ENCODE data around the gene PPA2.
"Not testable (repeated sequence)": the region's sequence is repeated elsewhere in the genome, so short reads cannot be mapped to it uniquely, and the experiment has no call there.

The PPA2 gene

DNA sequence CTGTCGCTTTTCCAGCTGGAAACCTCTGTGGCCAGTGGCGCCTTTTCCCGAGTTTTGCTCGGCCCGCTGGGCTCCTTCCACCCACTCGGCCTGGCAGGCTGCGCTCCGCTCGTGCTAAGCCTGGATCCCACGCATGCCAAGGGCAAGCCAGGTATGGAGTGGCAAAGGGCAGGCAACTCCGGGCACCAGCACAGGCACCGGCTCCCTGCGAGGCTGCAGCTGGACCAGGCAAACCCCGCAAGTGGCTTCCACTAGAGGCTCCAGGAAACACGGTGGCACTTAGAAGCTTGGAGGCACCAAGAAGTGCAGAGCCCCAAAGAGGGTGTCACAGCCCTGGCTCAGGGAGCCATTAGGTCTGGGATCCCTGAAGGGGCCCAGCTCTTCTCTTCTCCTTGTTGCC lies 59.5 kb downstream of the PPA2 start:
- no peak for DNase-seq (ENCODE audit: low read depth in 2 of 2)
- H3K4me3 ChIP-seq (replicated peaks in 1 of 2; ENCODE audit: low read depth in 2 of 2, low read length in 2 of 2), result no peak overlapping the region
- TF ChIP-seq, protein P1, sequence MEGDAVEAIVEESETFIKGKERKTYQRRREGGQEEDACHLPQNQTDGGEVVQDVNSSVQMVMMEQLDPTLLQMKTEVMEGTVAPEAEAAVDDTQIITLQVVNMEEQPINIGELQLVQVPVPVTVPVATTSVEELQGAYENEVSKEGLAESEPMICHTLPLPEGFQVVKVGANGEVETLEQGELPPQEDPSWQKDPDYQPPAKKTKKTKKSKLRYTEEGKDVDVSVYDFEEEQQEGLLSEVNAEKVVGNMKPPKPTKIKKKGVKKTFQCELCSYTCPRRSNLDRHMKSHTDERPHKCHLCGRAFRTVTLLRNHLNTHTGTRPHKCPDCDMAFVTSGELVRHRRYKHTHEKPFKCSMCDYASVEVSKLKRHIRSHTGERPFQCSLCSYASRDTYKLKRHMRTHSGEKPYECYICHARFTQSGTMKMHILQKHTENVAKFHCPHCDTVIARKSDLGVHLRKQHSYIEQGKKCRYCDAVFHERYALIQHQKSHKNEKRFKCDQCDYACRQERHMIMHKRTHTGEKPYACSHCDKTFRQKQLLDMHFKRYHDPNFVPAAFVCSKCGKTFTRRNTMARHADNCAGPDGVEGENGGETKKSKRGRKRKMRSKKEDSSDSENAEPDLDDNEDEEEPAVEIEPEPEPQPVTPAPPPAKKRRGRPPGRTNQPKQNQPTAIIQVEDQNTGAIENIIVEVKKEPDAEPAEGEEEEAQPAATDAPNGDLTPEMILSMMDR (IDR thresholded peaks at IDR 0.05; ENCODE audit: low read depth, low read length), result no peak

- H3K4me3 ChIP-seq (replicated peaks in 1 of 2; ENCODE audit: low read depth in 2 of 2, low read length in 2 of 2); DNase-seq (ENCODE audit: low read depth in 2 of 2): not testable (repeated sequence)
Observed at GRCh38 chr4:105409135-105409534, 64.7 kb downstream of the PPA2 start.

GRCh38 chr4:105400901-105401677 lies 72.8 kb downstream of the PPA2 start:
- TF ChIP-seq, protein P1 (IDR thresholded peaks at IDR 0.05; ENCODE audit: low read depth, low read length), result no peak
- H3K4me3 ChIP-seq (replicated peaks in 1 of 2; ENCODE audit: low read depth in 2 of 2, low read length in 2 of 2), result no peak overlapping the region
- DNase-seq (ENCODE audit: low read depth in 2 of 2), result no peak

GRCh38 chr4:105399532-105400161 lies 74.2 kb downstream of the PPA2 start:
- no peak overlapping the region for H3K4me3 ChIP-seq (replicated peaks in 1 of 2; ENCODE audit: low read depth in 2 of 2, low read length in 2 of 2)
- peak; percentile 72 to 91 for DNase-seq (ENCODE audit: low read depth in 2 of 2)
- TF ChIP-seq, protein P1 (IDR thresholded peaks at IDR 0.05; ENCODE audit: low read depth, low read length), result no peak

- DNase-seq (ENCODE audit: low read depth in 2 of 2), result no peak
- TF ChIP-seq, protein P1 (IDR thresholded peaks at IDR 0.05; ENCODE audit: low read depth, low read length), result no peak
- no peak overlapping the region for H3K4me3 ChIP-seq (replicated peaks in 1 of 2; ENCODE audit: low read depth in 2 of 2, low read length in 2 of 2)
Observed at GRCh38 chr4:105392858-105393257, 81.0 kb downstream of the PPA2 start.

DNA sequence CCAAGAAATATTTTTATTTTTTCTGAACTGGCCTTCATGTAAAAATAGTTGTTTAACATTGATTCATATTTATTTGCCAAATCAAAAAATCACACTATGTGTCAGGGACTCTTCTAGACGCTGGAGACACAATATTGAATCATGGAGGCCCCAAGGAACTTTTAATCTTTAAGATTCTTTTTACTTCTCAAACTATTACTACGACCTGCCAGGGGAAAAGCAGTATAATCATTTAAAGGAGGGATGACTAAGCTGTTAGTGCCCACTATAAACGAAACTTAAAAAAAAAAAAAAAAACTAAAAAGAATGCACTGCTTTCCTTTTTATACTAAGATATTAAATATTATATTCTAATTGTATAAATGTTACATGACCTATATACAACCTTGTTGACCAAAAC lies 84.7 kb downstream of the PPA2 start:
- DNase-seq (ENCODE audit: low read depth in 2 of 2), result peak; percentile 6 to 21
- no peak overlapping the region for H3K4me3 ChIP-seq (replicated peaks in 1 of 2; ENCODE audit: low read depth in 2 of 2, low read length in 2 of 2)
- TF ChIP-seq, protein P1 (IDR thresholded peaks at IDR 0.05; ENCODE audit: low read depth, low read length), result no peak

- TF ChIP-seq, protein P1 (IDR thresholded peaks at IDR 0.05; ENCODE audit: low read depth, low read length), result no peak
- H3K4me3 ChIP-seq (replicated peaks in 1 of 2; ENCODE audit: low read depth in 2 of 2, low read length in 2 of 2), result no peak overlapping the region
- DNase-seq (ENCODE audit: low read depth in 2 of 2), result no peak
Observed at GRCh38 chr4:105387466-105387865, 86.4 kb downstream of the PPA2 start.
